ENCODE data around the gene POLN.
A peak's percentile ranks its signal among the peaks of the same experiment; 100 is the strongest.

POLN gene

DNA sequence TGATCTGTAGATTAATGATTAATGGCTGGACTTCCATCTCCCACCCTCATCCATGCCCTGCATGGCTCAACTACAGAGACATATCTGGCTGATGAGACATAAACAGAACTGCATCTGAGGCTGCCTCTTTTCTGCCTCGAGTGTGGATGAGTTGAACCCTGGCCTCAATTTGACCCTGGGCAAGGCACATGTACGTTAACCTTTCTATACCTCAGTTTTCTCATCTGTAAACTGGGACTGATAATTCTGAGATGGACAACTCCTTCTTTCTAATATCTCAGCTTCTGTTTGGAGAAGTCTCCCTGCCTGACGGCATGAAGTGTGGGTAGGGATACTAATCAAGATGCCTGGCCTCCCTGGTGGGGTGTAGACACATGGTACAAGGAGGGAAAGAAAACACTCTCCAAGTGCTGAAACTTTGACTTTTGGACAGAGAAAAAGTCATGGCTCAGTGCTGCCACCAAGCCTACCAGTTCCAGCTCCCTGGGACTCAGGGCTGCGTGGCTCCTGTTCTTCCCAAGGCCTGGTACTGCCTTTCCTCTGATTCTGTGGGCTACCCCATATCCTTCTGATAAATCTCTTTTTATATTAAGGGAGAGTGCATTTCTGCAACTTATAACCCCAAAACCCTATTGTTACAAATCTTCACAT is 64.4 kb downstream of the POLN start:
- TF ChIP-seq REST (IDR thresholded peaks at IDR 0.05; ENCODE audit: insufficient read depth in 1 of 2, low read depth in 2 of 2, low read length in 2 of 2) (peak in 1 of 2 experiments; percentile 84; a peak in 2 of 4 replicates), SIN3A (IDR thresholded peaks at IDR 0.05; ENCODE audit: borderline replicate concordance, insufficient read depth, low read length) (no peak)

- no peak for TF ChIP-seq POLR2AphosphoS5 (IDR thresholded peaks at IDR 0.05; ENCODE audit: low read depth, low read length)
- no peak for TF ChIP-seq SIN3A (IDR thresholded peaks at IDR 0.05; ENCODE audit: borderline replicate concordance, insufficient read depth, low read length)
- no peak for TF ChIP-seq FOXP2 (optimal IDR thresholded peaks at IDR 0.05; ENCODE audit: borderline replicate concordance, extremely low read depth, extremely low read length, insufficient read depth)
- no peak for TF ChIP-seq REST (IDR thresholded peaks at IDR 0.05; ENCODE audit: insufficient read depth in 1 of 2, low read depth in 2 of 2, low read length in 2 of 2)
These were observed 65.8 kb downstream of the POLN start for GRCh38 chr4:2175990-2176698.

DNA sequence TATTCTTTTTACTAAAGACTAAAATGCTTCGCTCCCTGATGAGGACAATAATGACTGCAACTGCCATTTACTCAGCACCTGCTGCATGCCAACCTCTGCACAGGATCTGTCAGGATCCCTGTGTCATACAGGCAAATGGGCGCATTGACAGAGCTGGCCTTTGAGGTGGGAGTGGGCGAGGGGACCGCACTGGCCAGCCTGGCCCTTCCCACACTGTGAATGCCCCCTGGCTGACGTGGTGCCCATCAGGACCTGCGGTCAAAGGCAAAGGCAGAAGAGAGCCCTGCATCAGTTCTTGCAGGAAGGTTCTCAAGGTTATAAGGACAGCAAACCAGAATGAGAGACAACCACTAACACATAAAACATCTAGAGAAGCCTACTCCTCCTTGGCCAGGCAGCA is 67.9 kb downstream of the POLN start:
- TF ChIP-seq REST (IDR thresholded peaks at IDR 0.05; ENCODE audit: insufficient read depth in 1 of 2, low read depth in 2 of 2, low read length in 2 of 2) (no peak), POLR2AphosphoS5 (IDR thresholded peaks at IDR 0.05; ENCODE audit: low read depth, low read length) (no peak), TAF1 (IDR thresholded peaks at IDR 0.05; ENCODE audit: borderline replicate concordance, insufficient read depth, low read length) (no peak)

GRCh38 chr4:2172627-2173231 is 69.2 kb downstream of the POLN start:
- no peak for TF ChIP-seq SIN3A (IDR thresholded peaks at IDR 0.05; ENCODE audit: borderline replicate concordance, insufficient read depth, low read length)
- no peak for TF ChIP-seq POLR2AphosphoS5 (IDR thresholded peaks at IDR 0.05; ENCODE audit: low read depth, low read length)
- TF ChIP-seq FOXP2 (optimal IDR thresholded peaks at IDR 0.05; ENCODE audit: borderline replicate concordance, extremely low read depth, extremely low read length, insufficient read depth) = no peak
- no peak for TF ChIP-seq TAF1 (IDR thresholded peaks at IDR 0.05; ENCODE audit: borderline replicate concordance, insufficient read depth, low read length)
- no peak for TF ChIP-seq REST (IDR thresholded peaks at IDR 0.05; ENCODE audit: insufficient read depth in 1 of 2, low read depth in 2 of 2, low read length in 2 of 2)
